ENCODE results near the gene TFF1.

Gene TFF1

GRCh38 chr21:42386034-42386591 is 19.8 kb upstream of the TFF1 start:
- no peaks in the 10 kb centered on the region for H3K9me2 ChIP-seq (replicated peaks; ENCODE audit: low read depth, low read length)
- H3F3A ChIP-seq (ENCODE audit: low read depth) = no peaks in the 10 kb centered on the region
- peaks cover 14% of the 10 kb centered on the region; the same call in 1 of the 2 replicates for H3K9me3 ChIP-seq (ENCODE audit: insufficient read depth, low read depth, low read length)
- no peaks in the 10 kb centered on the region for H3K36me3 ChIP-seq (ENCODE audit: insufficient read depth, low read length)
- no peaks in the 10 kb centered on the region for H4K20me1 ChIP-seq (ENCODE audit: insufficient read depth, low read length, poor library complexity, severe bottlenecking)
- no peak overlapping the region for H3K9ac ChIP-seq (ENCODE audit: low read depth, low read length, poor library complexity, severe bottlenecking)
- no peak overlapping the region for H3K4me3 ChIP-seq (ENCODE audit: low read length, poor library complexity, severe bottlenecking)
- no peaks in the 10 kb centered on the region for H3K27me3 ChIP-seq (ENCODE audit: insufficient read depth, low read length, poor library complexity, severe bottlenecking)
- TF ChIP-seq, protein P1, sequence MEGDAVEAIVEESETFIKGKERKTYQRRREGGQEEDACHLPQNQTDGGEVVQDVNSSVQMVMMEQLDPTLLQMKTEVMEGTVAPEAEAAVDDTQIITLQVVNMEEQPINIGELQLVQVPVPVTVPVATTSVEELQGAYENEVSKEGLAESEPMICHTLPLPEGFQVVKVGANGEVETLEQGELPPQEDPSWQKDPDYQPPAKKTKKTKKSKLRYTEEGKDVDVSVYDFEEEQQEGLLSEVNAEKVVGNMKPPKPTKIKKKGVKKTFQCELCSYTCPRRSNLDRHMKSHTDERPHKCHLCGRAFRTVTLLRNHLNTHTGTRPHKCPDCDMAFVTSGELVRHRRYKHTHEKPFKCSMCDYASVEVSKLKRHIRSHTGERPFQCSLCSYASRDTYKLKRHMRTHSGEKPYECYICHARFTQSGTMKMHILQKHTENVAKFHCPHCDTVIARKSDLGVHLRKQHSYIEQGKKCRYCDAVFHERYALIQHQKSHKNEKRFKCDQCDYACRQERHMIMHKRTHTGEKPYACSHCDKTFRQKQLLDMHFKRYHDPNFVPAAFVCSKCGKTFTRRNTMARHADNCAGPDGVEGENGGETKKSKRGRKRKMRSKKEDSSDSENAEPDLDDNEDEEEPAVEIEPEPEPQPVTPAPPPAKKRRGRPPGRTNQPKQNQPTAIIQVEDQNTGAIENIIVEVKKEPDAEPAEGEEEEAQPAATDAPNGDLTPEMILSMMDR (conservative IDR thresholded peaks at IDR 0.05; ENCODE audit: low read length) = no peak
- no peak for TF ChIP-seq EZH2phosphoT487 (IDR thresholded peaks at IDR 0.05; ENCODE audit: borderline replicate concordance)
- no peaks in the 10 kb centered on the region for H3K79me2 ChIP-seq (ENCODE audit: insufficient read depth, low read length)
- no peak overlapping the region for H2AFZ ChIP-seq (ENCODE audit: low read length)
- H3K4me1 ChIP-seq (ENCODE audit: insufficient read depth, low read length, poor library complexity, severe bottlenecking) = peaks cover 57% of the 10 kb centered on the region
- no peak overlapping the region for H3K4me2 ChIP-seq (ENCODE audit: low read depth, low read length, poor library complexity, severe bottlenecking)

- peaks cover 53% of the 10 kb centered on the region for H3K4me1 ChIP-seq (ENCODE audit: insufficient read depth, low read length, poor library complexity, severe bottlenecking)
- TF ChIP-seq, protein P1 (conservative IDR thresholded peaks at IDR 0.05; ENCODE audit: low read length) = no peak
- no peak for TF ChIP-seq EZH2phosphoT487 (IDR thresholded peaks at IDR 0.05; ENCODE audit: borderline replicate concordance)
These were observed 19.3 kb upstream of the TFF1 start for GRCh38 chr21:42385619-42386018.

GRCh38 chr21:42384989-42385388 is 18.7 kb upstream of the TFF1 start:
- Histone ChIP-seq H3K4me3 (ENCODE audit: low read length, poor library complexity, severe bottlenecking) (no peak overlapping the region), H3K4me2 (ENCODE audit: low read depth, low read length, poor library complexity, severe bottlenecking) (no peak overlapping the region), H3K36me3 (ENCODE audit: insufficient read depth, low read length) (no peaks in the 10 kb centered on the region), H4K20me1 (ENCODE audit: insufficient read depth, low read length, poor library complexity, severe bottlenecking) (no peaks in the 10 kb centered on the region), H2AFZ (ENCODE audit: low read length) (no peak overlapping the region), H3K79me2 (ENCODE audit: insufficient read depth, low read length) (no peaks in the 10 kb centered on the region), H3K4me1 (ENCODE audit: insufficient read depth, low read length, poor library complexity, severe bottlenecking) (peaks cover 47% of the 10 kb centered on the region), H3K9me3 (ENCODE audit: insufficient read depth, low read depth, low read length) (peaks cover 14% of the 10 kb centered on the region; the same call in 1 of the 2 replicates), H3K9me2 (replicated peaks; ENCODE audit: low read depth, low read length) (no peaks in the 10 kb centered on the region), H3K27me3 (ENCODE audit: insufficient read depth, low read length, poor library complexity, severe bottlenecking) (no peaks in the 10 kb centered on the region), H3K9ac (ENCODE audit: low read depth, low read length, poor library complexity, severe bottlenecking) (no peak overlapping the region), H3F3A (ENCODE audit: low read depth) (no peaks in the 10 kb centered on the region)
- no peak for TF ChIP-seq EZH2phosphoT487 (IDR thresholded peaks at IDR 0.05; ENCODE audit: borderline replicate concordance)
- TF ChIP-seq, protein P1 (conservative IDR thresholded peaks at IDR 0.05; ENCODE audit: low read length) = no peak

More at GRCh38 chr21:42385619-42386018, 19.3 kb upstream of the TFF1 start:
- Histone ChIP-seq H3K9me2 (replicated peaks; ENCODE audit: low read depth, low read length) (no peaks in the 10 kb centered on the region), H3K4me3 (ENCODE audit: low read length, poor library complexity, severe bottlenecking) (no peak overlapping the region), H4K20me1 (ENCODE audit: insufficient read depth, low read length, poor library complexity, severe bottlenecking) (no peaks in the 10 kb centered on the region), H3F3A (ENCODE audit: low read depth) (no peaks in the 10 kb centered on the region), H3K9ac (ENCODE audit: low read depth, low read length, poor library complexity, severe bottlenecking) (no peak overlapping the region), H3K27me3 (ENCODE audit: insufficient read depth, low read length, poor library complexity, severe bottlenecking) (no peaks in the 10 kb centered on the region), H2AFZ (ENCODE audit: low read length) (no peak overlapping the region), H3K79me2 (ENCODE audit: insufficient read depth, low read length) (no peaks in the 10 kb centered on the region), H3K9me3 (ENCODE audit: insufficient read depth, low read depth, low read length) (peaks cover 14% of the 10 kb centered on the region; the same call in 1 of the 2 replicates), H3K4me2 (ENCODE audit: low read depth, low read length, poor library complexity, severe bottlenecking) (no peak overlapping the region), H3K36me3 (ENCODE audit: insufficient read depth, low read length) (no peaks in the 10 kb centered on the region)

Measured in Loucy (cell line).